Placental pericyte (primary cell): ENCODE data around the gene CNRIP1. TPM values are rescaled to one million over a fixed set of nuclear protein-coding genes. Genes with fewer than 3 reads are reported as not detected.

ENCODE experiments used
- total RNA-seq: library from RNA; depleted of rRNA; stranded (reverse); fragments of >200 nt; gene quantifications from 2 replicates; pipeline ENCODE4 v1.2.3, GENCODE V29; 2012

The CNRIP1 gene, protein sequence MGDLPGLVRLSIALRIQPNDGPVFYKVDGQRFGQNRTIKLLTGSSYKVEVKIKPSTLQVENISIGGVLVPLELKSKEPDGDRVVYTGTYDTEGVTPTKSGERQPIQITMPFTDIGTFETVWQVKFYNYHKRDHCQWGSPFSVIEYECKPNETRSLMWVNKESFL
- total RNA-seq: 39.5 and 42.2 TPM in 2 replicates

DNA sequence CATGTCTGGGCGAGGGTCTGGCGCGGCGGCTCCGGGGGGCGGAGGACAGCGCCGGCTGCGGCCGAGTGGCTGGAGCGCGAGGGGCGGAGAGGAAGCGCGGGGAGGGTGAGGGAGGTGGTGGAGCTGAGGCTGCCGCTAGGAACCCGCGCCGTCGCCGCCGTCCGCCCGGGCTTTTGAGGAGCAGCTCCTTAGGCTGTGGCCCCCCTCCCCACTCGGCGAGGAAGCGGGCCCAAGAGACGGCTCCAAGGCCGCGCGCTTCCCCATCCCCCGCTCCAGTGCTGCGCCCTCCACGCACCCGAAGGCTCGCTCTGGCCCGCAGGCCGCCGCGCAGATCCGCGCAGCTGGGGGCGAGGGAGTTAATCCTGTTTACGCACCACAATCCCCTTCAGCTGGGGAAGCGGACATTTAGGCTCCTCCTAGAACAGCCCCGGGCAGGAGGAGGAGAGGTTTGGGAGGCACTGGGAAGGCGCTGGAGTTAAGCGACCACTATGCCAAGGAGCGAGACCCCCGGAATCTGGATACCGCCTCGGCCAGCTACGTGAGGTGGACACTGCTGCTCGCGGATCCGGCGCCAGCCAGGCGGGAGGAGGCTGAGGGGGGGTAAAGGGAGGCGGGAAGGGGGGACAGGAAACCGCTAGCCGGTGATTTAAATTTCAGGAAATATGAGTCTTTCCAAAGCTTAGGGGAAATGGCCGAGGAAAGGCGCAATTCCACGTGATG lies at the start of gene CNRIP1:
TSS of gene CNRIP1 (minus strand) at position 552 of the 720 bp plus-strand sequence. CDS start at position 3, 549 bp downstream.

DNA sequence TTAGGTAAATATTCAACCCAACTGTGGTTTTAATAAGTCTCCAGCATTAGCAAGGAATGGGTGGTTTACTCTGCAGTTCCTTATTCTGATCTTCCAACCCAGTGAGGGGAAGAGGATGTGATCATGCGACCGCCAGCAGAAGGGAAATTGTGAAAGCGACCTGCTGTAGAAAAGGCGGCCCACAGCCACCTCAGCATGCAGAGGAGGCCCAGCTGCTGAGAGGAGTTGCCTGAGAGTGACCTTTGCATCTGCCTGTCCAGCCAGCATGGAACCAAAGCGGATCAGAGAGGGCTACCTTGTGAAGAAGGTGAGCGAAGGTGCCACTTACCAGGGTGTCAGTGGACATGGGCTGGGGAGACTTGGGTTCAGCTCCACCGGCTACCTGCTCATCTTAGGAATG lies 45.3 kb upstream of the CNRIP1 start, which contains the start of gene PLEK:
TSS of gene PLEK (plus strand) at position 196 of the 400 bp plus-strand sequence. CDS start at position 266, 70 bp downstream.

DNA sequence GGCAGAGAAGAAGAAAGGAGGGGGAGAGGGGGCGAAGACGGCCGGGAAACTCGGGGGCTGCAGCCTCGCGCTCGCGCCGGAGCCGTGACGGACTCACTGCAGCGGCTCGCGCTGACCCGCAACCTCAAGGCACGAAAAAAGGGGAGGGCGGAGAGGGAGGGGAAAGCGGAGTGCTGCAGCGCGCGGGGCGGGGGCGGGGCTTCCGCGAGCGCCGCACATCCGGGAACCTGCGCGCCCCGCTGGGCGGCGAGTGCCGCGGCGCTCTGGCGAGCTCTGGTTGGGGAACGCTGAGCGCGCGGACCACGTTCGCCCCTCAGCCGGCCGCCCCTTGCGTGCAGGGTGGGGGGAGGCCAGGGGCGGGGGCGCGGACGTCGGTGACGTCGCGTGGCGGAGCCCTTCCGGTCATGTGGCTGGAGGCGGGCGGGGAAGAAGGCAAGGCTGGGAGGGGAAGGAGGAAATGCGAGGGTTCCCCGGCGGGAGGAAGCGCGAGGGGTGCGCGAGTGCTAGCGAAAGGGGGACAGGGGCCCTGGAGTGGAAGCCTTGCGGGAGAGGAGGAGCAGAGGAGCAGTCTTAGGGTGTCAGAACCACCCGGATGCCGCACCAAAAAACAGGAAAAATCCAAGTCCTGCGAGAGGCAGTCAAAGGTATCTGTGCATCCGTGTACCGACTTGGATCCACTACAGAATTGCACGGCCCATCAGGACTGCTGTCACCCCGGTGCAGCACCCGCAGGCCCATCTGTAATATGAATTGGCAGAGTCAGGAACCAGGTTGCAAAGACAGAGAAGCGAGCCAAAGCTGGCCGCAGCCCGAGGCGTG lies 67.1 kb downstream of the CNRIP1 start, which contains the start of gene PPP3R1:
TSS of gene PPP3R1 (minus strand) at position 133 of the 819 bp plus-strand sequence. CDS start 405 bp downstream, outside the sequence.

Other genes starting within 250 kb of the CNRIP1 start
- gene PNO1, start 162.1 kb downstream of the CNRIP1 start, total RNA-seq: 12.0 and 25.9 TPM in 2 replicates
- gene PPP3R1, start 67.4 kb downstream of the CNRIP1 start, total RNA-seq: 38.7 and 41.8 TPM in 2 replicates
- 1.3 TPM in 1 of 2 replicates, not detected in the other for gene PLEK, start 45.3 kb upstream of the CNRIP1 start, total RNA-seq
- 0.44 and 1.4 TPM in 2 replicates for gene FBXO48, start 147.3 kb upstream of the CNRIP1 start, total RNA-seq
- 6.8 and 6.9 TPM in 2 replicates for gene APLF, start 147.6 kb upstream of the CNRIP1 start, total RNA-seq